Activated CD4-positive, CD25-positive, alpha-beta regulatory T cell treated with anti-CD3 and anti-CD28 coated beads, Interleukin-2, amount 50 U/mL, for 24 hours (primary cell): Measurements from ENCODE around the gene MGA.

Source experiments
- ATAC-seq, 2 donors: fragments of 150-1000 bp; cut with Tn5 transposase; one replicate each; pipeline ENCODE4 v1.10.0; 2021; ENCODE audit warnings: mild to moderate bottlenecking in 1 of 2, moderate library complexity in 1 of 2

MGA gene

DNA sequence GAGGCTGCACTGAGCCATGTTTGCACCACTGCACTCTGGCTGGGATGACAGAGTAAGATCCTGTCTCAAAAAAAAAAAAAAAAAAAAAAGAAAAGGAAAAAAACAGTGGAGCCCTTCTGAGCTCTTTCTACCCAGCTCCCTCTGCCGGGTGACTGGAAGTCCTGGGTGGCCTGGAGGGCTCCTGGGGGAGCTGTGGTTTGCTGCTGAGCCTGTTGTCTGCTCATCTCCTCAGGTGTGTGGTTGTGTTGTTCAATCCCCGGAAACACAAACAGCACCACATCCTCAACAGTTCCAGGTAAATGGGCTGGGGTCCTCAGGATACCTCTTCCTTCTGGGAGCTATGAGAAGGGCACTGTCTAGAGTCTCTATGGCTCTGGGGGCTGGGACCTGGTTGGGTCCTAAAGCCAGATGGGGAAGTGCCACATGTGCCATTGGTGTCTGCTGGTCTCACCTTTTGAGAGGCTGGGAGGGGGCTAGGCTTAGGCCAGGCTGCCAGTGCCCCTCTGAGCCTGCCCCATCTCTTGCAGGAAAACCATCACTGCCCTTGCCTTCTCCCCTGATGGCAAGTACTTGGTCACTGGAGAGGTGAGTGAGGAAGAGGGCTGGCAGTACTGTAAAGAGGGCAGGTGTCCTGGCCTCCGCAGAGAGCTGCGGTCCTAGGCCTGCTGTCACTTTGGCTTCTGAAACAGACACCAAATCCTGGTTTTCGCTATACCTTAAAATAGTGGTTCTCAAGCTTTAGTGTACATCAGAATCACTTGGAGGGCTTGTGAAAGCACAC is 150.6 kb downstream of the MGA start:
- peak in 1 of 2 donors; percentile 7 for ATAC-seq

DNA sequence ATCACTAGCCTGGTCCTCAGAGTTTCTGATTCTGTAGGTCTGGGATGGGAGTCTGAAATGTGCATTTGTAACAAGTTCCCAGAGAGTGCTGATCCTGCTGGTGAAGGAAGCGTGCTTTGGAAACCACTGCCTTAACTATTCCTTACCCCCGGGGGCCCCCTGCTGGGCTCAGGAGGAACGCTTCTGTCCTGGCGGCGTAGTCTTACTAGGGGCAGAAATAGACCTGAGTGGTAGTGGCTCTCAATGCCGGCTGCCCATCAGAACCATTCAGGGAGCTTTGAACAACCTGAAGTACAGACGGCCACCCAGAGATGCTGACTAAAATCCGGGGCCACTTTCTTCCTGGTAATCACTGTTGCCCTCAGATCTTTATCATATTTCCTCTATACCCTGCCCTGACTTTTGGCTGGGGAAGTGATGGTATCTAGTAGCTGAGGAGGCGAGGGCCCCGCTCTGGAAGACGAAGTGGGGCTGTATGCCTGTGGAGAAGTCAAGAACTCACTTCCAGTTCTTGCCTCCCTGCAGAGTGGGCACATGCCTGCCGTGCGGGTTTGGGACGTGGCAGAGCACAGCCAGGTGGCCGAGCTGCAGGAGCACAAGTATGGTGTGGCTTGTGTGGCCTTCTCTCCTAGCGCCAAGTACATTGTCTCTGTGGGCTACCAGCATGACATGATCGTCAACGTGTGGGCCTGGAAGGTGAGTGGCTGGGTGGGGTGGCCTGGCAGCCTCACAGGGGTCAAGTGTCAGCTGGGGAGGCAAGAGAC is 151.4 kb downstream of the MGA start:
- ATAC-seq = peak; percentile 86 to 88

DNA sequence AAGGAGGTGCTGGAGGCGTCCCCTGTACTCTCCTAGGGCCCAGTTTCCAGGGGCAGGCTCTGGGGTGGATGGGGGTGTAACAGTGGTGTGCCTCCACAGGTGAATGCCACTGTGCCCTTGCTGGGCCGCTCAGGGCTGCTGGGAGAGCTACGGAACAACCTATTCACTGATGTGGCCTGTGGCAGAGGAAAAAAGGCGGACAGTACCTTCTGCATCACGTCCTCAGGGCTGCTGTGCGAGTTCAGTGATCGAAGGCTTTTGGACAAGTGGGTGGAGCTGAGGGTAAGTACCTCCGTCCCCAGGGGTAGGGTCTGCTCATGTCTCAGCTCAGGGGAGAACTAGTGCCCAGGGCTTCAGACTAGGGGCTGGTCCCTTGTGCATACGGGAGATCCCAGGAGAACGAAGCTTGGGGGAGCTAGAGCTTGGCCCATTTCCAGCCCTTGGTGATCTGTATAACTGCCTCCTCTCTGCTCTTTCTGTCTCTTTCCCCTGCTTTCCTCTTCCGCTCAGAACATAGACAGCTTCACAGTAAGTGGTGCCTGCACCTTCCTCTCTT is 152.7 kb downstream of the MGA start:
- ATAC-seq = no peak

DNA sequence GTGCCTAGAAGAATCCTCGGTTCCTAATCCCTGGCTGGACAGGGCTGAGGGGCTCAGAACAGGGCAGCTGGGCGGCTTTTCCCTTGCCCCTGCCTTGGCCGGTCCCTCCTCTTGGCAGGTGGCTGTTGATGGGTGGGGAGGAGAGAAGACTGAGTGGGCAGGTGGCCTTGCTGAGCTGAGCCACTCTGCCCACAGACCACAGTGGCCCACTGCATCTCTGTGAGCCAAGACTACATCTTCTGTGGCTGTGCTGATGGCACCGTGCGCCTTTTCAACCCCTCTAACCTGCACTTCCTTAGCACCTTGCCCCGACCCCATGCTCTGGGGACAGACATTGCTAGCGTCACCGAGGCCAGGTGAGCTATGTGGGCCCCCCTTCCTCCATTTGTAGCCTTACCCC is 153.2 kb downstream of the MGA start:
- ATAC-seq = no peak

DNA sequence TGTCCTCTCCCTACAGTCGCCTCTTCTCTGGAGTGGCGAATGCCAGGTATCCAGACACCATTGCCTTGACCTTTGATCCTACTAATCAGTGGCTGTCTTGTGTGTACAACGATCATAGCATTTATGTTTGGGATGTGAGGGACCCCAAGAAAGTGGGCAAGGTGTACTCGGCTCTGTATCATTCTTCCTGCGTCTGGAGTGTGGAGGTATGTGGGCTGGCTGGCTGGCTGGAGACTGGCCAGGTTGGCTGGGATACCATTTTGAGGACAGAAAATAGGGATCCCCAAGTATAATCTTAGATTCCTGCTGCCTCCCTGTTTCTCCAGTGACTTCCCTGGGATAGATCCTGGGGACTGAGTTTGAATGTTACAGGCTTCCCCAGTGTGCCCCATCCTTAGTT is 154.3 kb downstream of the MGA start:
- no peak for ATAC-seq

DNA sequence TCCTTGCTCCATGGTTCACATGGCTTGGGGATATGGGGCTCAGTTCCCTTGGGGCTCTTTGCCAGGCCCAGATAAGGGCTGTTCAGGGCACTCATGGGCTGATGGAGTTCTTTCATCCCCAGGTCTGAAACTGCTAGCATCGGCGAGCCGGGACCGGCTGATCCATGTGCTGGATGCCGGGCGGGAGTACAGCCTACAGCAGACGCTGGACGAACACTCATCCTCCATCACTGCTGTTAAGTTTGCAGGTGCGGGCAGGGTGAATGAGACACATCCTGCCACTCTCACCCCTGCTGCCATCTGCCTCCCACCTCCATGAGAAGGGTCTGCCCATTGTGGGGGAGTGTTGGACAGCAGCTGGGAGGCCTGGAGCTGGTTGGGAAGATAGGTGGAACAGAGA is 156.6 kb downstream of the MGA start:
- ATAC-seq = no peak

DNA sequence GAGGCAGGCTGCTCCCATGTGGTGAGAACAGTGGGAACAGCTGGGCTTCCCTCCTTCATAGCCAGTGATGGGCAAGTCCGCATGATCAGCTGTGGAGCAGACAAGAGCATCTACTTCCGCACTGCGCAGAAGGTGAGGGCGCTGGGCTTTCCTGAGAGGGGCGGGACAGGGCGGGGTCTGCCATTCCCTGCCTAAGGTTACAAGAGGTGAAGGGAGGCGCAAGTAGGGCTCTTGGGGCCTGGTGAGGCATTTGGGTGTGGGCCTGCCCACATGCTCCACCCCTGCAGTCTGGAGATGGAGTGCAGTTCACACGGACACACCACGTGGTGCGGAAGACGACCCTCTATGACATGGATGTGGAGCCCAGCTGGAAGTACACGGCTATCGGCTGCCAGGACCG is 157.1 kb downstream of the MGA start:
- no peak for ATAC-seq

DNA sequence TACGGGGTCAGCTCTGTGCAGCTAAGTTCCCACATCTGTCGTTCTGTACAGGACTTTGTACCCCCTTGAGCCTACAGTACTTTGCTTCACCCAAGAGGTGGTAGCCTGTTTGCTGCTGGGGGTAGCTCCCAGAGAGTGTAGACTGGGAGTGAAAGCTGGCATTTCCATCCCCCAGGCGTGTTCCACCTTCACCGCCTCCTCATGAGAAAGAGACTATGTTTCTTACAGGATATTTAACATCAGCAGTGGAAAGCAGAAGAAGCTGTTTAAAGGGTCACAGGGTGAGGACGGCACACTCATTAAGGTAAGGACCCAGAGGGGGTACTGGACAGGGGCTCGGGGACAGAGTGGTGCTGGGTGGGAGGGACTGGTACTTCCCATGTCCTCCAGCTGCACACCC is 157.6 kb downstream of the MGA start:
- no peak for ATAC-seq

DNA sequence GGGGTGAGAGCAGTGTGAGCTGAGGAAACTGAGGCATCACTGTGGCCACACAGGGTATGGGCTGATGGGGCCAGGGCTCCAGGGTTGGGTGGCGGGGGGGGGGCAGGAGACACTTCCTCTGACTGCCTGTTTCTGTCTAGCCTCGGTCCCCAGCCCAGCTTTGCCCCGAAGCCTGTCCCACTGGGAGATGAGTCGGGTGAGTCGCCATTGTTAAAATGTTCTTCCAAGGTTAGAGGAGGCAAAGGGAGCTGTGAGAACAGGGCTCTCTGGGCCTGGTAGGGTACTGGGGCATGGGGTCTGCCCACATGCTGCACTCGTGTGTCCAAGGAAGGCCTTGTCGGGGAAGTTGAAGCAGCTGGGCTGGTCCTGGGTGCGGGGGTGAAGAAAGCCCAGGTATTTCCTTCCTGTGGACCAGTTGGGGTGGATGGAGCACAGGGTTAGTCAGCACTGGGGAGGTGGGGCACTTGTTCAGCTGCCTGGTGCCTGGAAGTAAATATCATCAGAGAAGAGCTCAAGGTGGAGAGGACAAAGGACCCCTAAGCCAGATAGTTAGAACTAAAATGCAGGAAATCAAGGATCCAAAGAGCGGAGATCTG is 159.3 kb downstream of the MGA start:
- no peak for ATAC-seq

DNA sequence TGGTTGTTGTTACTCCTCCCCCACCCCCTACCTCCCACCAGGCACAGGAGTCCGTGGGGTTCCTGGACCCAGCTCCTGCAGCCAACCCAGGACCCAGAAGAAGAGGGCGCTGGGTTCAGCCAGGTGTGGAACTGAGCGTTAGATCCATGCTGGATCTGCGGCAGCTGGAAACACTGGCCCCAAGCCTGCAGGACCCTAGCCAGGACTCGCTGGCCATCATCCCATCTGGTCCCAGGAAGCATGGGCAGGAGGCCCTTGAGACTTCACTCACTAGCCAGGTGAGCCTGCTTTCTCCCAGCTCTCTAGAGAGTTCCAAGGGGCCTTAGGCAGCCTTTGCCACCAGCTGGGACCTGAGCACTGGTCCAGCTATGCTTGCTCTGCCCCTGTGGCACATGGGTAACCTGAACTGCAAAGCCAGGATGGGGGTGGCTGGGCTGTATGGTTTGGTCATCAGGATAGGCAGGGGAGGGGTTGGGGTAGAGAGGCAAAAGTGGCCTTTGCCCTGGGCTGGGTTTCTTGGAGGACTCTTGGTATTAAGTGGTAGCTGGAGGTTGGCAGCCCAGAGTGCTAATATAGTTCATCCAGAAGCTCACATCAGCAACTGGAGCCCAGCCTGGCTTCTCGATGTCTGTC is 160.7 kb downstream of the MGA start:
- ATAC-seq = no peak

DNA sequence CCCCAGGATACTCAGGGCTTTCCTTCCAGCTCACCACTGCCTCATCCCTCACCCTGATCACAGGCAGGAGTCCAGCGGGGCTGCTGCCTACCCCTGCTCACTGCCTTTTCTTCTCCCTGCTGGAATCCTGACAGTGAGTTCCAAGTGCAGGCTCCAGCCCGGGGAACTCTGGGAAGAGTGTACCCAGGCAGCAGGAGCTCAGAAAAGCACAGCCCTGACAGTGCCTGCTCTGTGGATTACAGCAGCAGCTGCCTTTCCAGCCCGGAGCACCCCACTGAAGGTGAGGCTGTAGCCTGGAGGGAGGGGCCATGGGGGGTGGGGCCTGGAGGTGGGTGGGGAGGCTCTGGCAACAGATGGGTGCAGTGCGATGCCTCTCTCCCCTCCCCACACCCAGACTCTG is 161.6 kb downstream of the MGA start:
- no peak for ATAC-seq

DNA sequence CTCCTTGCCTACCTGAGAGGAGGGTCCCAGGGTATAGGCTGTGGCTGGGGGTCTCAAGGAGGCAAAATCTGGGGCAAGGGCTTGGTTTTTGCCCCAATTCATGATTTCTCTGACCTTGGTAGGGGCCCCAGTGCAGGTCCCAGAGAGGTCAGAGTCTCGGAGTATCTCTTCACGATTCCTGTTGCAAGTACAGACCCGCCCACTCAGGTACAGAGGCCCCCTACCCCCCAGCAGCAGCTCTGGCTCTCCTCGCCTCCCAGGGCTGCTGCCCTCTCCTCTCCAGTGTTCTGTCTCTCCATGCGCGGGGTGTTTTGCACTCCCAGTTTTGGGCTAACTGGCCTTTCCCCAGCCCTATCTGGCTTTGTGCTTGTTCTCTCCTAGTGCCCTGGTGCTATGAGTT is 162.3 kb downstream of the MGA start:
- no peak for ATAC-seq
